Measurements from ENCODE around the gene HIP1R. TPM values are rescaled to one million over a fixed set of nuclear protein-coding genes. Genes with fewer than 3 reads are reported as not detected.

Gene HIP1R, protein sequence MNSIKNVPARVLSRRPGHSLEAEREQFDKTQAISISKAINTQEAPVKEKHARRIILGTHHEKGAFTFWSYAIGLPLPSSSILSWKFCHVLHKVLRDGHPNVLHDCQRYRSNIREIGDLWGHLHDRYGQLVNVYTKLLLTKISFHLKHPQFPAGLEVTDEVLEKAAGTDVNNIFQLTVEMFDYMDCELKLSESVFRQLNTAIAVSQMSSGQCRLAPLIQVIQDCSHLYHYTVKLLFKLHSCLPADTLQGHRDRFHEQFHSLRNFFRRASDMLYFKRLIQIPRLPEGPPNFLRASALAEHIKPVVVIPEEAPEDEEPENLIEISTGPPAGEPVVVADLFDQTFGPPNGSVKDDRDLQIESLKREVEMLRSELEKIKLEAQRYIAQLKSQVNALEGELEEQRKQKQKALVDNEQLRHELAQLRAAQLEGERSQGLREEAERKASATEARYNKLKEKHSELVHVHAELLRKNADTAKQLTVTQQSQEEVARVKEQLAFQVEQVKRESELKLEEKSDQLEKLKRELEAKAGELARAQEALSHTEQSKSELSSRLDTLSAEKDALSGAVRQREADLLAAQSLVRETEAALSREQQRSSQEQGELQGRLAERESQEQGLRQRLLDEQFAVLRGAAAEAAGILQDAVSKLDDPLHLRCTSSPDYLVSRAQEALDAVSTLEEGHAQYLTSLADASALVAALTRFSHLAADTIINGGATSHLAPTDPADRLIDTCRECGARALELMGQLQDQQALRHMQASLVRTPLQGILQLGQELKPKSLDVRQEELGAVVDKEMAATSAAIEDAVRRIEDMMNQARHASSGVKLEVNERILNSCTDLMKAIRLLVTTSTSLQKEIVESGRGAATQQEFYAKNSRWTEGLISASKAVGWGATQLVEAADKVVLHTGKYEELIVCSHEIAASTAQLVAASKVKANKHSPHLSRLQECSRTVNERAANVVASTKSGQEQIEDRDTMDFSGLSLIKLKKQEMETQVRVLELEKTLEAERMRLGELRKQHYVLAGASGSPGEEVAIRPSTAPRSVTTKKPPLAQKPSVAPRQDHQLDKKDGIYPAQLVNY
- total RNA-seq (ENCODE audit: unreplicated experiment) = 117 TPM
- long read RNA-seq, full-length matches to known transcripts = 9 of 24 reads
- long read RNA-seq, partial matches to known transcripts = 7 of 24 reads
- long read RNA-seq, other reads (novel, unspliced or antisense) = 8 of 24 reads

DNA sequence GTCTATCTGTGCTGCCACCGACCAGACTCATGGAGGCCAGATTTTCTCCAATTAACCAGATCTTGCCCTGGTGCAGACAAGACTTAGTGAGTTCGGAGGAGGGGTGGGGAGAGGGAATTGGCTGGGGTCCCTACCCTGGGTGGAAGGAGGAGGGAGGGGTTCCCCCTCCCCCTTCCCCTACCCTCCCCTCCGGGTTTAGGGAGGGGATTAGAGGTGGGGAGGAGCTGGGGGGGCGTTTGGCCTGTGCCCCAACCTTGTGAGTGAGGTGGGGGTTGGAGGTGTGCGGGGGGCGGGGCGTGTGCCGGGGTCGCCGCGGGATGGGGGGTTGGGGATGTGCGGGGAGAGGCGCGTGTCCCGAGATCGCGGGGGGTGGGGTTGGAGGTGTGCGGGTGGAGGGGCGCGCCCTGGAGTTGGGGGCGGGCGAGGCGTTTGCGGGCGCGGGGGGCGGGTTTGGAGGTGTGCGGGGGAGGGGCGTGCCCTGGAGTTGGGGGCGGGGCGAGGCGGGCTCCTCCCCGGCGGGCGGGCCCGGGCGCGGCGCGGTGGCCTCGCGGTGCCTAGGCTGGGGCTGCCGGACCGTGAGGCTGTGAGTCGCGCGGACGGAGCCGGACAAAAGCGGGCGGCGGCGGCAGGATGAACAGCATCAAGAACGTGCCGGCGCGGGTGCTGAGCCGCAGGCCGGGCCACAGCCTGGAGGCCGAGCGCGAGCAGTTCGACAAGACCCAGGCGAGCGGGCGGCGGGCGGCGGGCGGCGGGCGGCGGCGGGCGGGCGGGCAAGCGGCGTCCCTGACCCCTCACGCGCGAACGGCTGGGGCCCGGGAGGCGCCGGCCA lies at the start of gene HIP1R:
HIP1R (plus strand) TSS at position 537 of the 829 bp plus-strand sequence; CDS start at position 631, 94 bp downstream.
- peaks cover 44% of the 10 kb centered on the region for H3K36me3 Mint-ChIP-seq (ENCODE audit: low read depth, unreplicated experiment)
- H3K9me3 Mint-ChIP-seq (ENCODE audit: unreplicated experiment) = no peaks in the 10 kb centered on the region
- peak within 1 kb of the TSS; percentile 98 for H3K27ac Mint-ChIP-seq (ENCODE audit: unreplicated experiment)
- peak within 1 kb of the TSS; percentile 98 for H3K4me3 Mint-ChIP-seq (ENCODE audit: unreplicated experiment)
- peaks cover 24% of the 10 kb centered on the region for H3K27me3 Mint-ChIP-seq (ENCODE audit: unreplicated experiment)
- TF ChIP-seq CTCF (IDR thresholded peaks at IDR 0.05; ENCODE audit: unreplicated experiment) = no peak
- peak; percentile 63 for DNase-seq (ENCODE audit: low spot score)
- peaks cover 35% of the 10 kb centered on the region for H3K4me1 Mint-ChIP-seq (ENCODE audit: unreplicated experiment)

DNA sequence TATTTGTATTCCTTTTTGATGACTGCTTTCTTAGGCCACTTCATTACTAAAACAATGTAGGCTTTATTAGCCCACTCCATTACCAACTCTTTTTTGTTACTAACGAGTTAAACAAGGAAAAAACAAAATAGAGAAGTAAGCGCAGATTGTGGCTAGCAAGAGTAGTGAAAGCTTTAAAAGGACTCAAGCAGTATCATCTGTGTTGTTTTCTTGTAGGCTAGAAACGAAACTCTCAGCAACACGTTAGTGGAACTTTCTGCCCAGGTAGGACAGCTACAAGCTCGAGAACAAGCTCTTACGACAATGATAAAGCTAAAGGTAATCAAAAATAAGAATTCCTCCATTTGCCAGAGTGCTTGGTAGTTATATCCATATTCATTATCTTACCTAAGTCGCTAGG lies 49.8 kb upstream of the HIP1R start:
- H3K27me3 Mint-ChIP-seq (ENCODE audit: unreplicated experiment) = peaks cover 2% of the 10 kb centered on the region
- no peak for TF ChIP-seq CTCF (IDR thresholded peaks at IDR 0.05; ENCODE audit: unreplicated experiment)
- no peak overlapping the region for H3K27ac Mint-ChIP-seq (ENCODE audit: unreplicated experiment)
- no peak for DNase-seq (ENCODE audit: low spot score)
- H3K4me3 Mint-ChIP-seq (ENCODE audit: unreplicated experiment) = no peak overlapping the region
- no peaks in the 10 kb centered on the region for H3K9me3 Mint-ChIP-seq (ENCODE audit: unreplicated experiment)
- no peaks in the 10 kb centered on the region for H3K36me3 Mint-ChIP-seq (ENCODE audit: low read depth, unreplicated experiment)
- no peaks in the 10 kb centered on the region for H3K4me1 Mint-ChIP-seq (ENCODE audit: unreplicated experiment)

DNA sequence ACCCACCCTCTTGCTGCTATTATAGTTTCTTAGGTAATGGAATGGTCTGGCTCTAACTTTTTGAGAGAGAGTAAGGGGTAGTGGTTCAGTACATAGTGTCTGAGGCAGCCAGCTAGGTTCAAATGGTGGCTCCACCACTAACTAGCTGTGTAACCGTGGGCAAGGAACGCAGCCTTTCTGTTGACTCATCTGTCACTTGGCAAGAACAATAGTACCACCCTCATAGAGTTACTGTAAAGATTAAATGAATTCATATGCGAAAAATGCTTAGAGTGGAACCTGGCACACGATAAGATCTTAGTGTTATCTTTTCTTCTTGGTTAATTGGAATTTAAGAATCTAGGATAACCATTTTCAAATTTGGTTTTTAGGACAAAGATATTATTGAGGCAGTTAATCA lies 46.9 kb upstream of the HIP1R start:
- no peak for DNase-seq (ENCODE audit: low spot score)
- Mint-ChIP-seq H3K4me1 (ENCODE audit: unreplicated experiment) (no peaks in the 10 kb centered on the region), H3K4me3 (ENCODE audit: unreplicated experiment) (no peak overlapping the region), H3K27me3 (ENCODE audit: unreplicated experiment) (peaks cover 2% of the 10 kb centered on the region), H3K27ac (ENCODE audit: unreplicated experiment) (no peak overlapping the region), H3K36me3 (ENCODE audit: low read depth, unreplicated experiment) (no peaks in the 10 kb centered on the region), H3K9me3 (ENCODE audit: unreplicated experiment) (no peaks in the 10 kb centered on the region)
- no peak for TF ChIP-seq CTCF (IDR thresholded peaks at IDR 0.05; ENCODE audit: unreplicated experiment)

DNA sequence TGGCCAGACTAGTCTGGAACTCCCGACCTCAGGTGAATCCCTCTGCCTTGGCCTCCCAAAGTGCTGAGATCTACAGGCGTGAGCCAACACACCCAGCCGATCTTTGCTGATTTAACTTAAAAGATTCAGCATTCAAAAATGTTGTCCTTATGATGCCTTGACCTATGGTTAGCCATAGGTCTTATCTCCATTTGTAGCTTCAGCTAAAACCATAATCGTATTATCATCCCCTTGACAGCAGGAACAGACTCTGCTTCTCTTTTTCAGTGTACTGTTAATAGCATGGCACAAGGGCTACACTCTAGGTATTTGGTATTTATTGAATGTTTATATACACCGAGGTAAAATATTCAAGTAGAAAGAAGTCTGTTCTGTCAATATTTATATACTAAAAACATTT lies 45.6 kb upstream of the HIP1R start:
- no peak for TF ChIP-seq CTCF (IDR thresholded peaks at IDR 0.05; ENCODE audit: unreplicated experiment)
- no peak overlapping the region for H3K4me3 Mint-ChIP-seq (ENCODE audit: unreplicated experiment)
- H3K9me3 Mint-ChIP-seq (ENCODE audit: unreplicated experiment) = no peaks in the 10 kb centered on the region
- H3K27ac Mint-ChIP-seq (ENCODE audit: unreplicated experiment) = no peak overlapping the region
- no peak for DNase-seq (ENCODE audit: low spot score)
- H3K36me3 Mint-ChIP-seq (ENCODE audit: low read depth, unreplicated experiment) = no peaks in the 10 kb centered on the region
- no peaks in the 10 kb centered on the region for H3K4me1 Mint-ChIP-seq (ENCODE audit: unreplicated experiment)
- peaks cover 2% of the 10 kb centered on the region for H3K27me3 Mint-ChIP-seq (ENCODE audit: unreplicated experiment)
